Tibial nerve (tissue), 4 donors: ENCODE data around the gene WASHC2A.
"Not testable (repeated sequence)": the region's sequence is repeated elsewhere in the genome, so short reads cannot be mapped to it uniquely, and the experiment has no call there.

Source experiments
- CTCF ChIP-seq, 5 experiments: fragments of 200-600 bp in 3 of 5; fragments of 450-650 bp in 2 of 5; sonication (generic) in 3 of 5; IDR thresholded peaks; one replicate each; pipeline ENCODE4 v1.5.1; 2016 to 2019; ENCODE audit warnings: antibody characterized with exemption in 5 of 5, mild to moderate bottlenecking in 3 of 5, moderate library complexity in 2 of 5
- EP300 ChIP-seq, 2 donors: sonication (generic); formaldehyde crosslinking; IDR thresholded peaks; one replicate each; pipeline ENCODE4 v1.6.1; 2017; ENCODE audit warnings: antibody characterized with exemption in 2 of 2, mild to moderate bottlenecking in 1 of 2
- POLR2A ChIP-seq, 2 donors: fragments of 450-650 bp; IDR thresholded peaks; one replicate each; pipeline ENCODE4 v1.6.1; 2017; ENCODE audit warnings: antibody characterized with exemption in 2 of 2, mild to moderate bottlenecking in 2 of 2, moderate library complexity in 2 of 2

- not testable (repeated sequence) for TF ChIP-seq POLR2A, CTCF, EP300 (IDR thresholded peaks at IDR 0.05)
Measured at GRCh38 chr10:50127770-50128292, 60.1 kb downstream of the WASHC2A start.
